Ascending aorta (tissue), 2 donors: ENCODE data around the gene ACAA2. TPM values are rescaled to one million over a fixed set of nuclear protein-coding genes. Genes with fewer than 3 reads are reported as not detected.

Source experiments
- DNase-seq, 2 donors: peaks; one replicate each; pipeline ENCODE4 v3.0.0-alpha.2; 2019; ENCODE audit warnings: low spot score in 2 of 2
- H3K27ac ChIP-seq, 2 donors: fragments of 200-600 bp; sonication (generic); one replicate each; pipeline ENCODE4 v1.5.1; 2016 to 2017; ENCODE audit warnings: mild to moderate bottlenecking in 1 of 2
- H3K27me3 ChIP-seq: fragments of 200-600 bp; sonication (generic); one replicate; pipeline ENCODE4 v1.5.1; 2017
- H3K36me3 ChIP-seq, 2 donors: fragments of 200-600 bp; sonication (generic); one replicate each; pipeline ENCODE4 v1.5.1; 2016
- H3K4me1 ChIP-seq, 2 donors: fragments of 200-600 bp; sonication (generic); one replicate each; pipeline ENCODE4 v1.5.1; 2016 to 2017; ENCODE audit warnings: mild to moderate bottlenecking in 1 of 2
- H3K4me3 ChIP-seq, 2 donors: fragments of 200-600 bp; sonication (generic); one replicate each; pipeline ENCODE4 v1.5.1; 2016 to 2017; ENCODE audit warnings: mild to moderate bottlenecking in 1 of 2
- H3K9me3 ChIP-seq, 2 donors: fragments of 200-600 bp; sonication (generic); one replicate each; pipeline ENCODE4 v1.5.1; 2016
- intact Hi-C: fragments of 100-400 bp; cut with DNase I; formaldehyde crosslinking; loops from one replicate; pipeline ENCODE4 v1.15.1; 2023
- total RNA-seq: library from RNA; depleted of rRNA; stranded (reverse); fragments of >200 nt; gene quantifications from one replicate; pipeline ENCODE4 v1.1.0, GENCODE V29; 2016
- TF ChIP-seq, protein P1 (sequence below), 3 experiments: fragments of 200-600 bp in 2 of 3; fragments of 450-650 bp in 1 of 3; sonication (generic) in 2 of 3; IDR thresholded peaks; one replicate each; pipeline ENCODE4 v1.5.1; 2016 to 2019; ENCODE audit warnings: antibody characterized with exemption in 3 of 3, mild to moderate bottlenecking in 1 of 3, moderate library complexity in 1 of 3

ACAA2 gene
- total RNA-seq, 1 donor from 2014 or later, result 33.4 TPM

DNA sequence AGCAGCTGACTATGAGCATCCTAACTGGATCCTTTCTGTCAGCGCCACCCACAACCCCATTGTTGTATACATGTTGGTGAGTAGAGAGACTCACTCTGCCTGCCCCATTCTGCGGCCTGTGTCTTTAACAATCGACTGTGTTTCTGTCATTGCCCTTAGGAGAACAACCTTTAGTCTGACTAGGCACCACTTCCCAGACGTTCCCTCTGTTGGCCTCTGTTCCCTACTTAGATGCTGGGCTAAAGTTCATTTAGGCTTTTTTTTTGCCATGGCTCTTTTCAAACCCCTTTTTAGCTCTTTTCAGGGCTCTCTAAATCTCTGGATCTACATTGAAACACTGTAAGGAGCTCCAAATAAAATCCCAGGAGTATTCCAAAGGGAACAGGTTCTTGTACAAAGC, 20.5 kb upstream of the ACAA2 start:
- no peak overlapping the region for H3K4me3 ChIP-seq
- TF ChIP-seq, protein P1, sequence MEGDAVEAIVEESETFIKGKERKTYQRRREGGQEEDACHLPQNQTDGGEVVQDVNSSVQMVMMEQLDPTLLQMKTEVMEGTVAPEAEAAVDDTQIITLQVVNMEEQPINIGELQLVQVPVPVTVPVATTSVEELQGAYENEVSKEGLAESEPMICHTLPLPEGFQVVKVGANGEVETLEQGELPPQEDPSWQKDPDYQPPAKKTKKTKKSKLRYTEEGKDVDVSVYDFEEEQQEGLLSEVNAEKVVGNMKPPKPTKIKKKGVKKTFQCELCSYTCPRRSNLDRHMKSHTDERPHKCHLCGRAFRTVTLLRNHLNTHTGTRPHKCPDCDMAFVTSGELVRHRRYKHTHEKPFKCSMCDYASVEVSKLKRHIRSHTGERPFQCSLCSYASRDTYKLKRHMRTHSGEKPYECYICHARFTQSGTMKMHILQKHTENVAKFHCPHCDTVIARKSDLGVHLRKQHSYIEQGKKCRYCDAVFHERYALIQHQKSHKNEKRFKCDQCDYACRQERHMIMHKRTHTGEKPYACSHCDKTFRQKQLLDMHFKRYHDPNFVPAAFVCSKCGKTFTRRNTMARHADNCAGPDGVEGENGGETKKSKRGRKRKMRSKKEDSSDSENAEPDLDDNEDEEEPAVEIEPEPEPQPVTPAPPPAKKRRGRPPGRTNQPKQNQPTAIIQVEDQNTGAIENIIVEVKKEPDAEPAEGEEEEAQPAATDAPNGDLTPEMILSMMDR (IDR thresholded peaks at IDR 0.05), result no peak
- intact Hi-C loops, result no loop called here
- peaks cover 0 to 21% of the 10 kb centered on the region in 2 donors for H3K9me3 ChIP-seq
- H3K36me3 ChIP-seq, result peaks cover 0 to 5% of the 10 kb centered on the region in 2 donors
- H3K4me1 ChIP-seq, result no peaks in the 10 kb centered on the region
- H3K27ac ChIP-seq, result peak overlapping the region in 1 of 2 donors; percentile 27
- no peak for DNase-seq
- H3K27me3 ChIP-seq, result no peaks in the 10 kb centered on the region

DNA sequence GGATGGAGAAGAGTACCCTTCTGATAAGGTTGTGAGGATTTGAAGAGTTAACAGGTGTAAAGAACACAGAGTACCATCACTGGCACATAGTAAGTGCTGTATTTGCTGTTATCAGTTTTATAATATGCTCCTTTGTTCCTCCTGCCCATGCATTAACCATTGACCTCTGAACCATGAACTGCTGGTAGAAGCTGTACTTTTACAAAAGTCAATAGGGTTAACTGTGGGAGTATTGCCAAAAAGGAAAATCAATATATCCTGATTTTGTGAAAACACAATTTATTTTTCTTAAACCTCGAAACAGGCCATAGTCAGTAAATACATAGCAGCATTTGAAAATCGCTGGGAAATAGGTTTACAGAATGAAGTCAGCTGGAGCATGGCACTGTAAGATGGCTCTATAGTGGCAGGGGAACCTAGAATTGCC, 18.9 kb upstream of the ACAA2 start:
- Histone ChIP-seq H3K4me1 (no peaks in the 10 kb centered on the region), H3K36me3 (peaks cover 0 to under 1% of the 10 kb centered on the region in 2 donors), H3K27me3 (no peaks in the 10 kb centered on the region), H3K4me3 (no peak overlapping the region), H3K9me3 (peaks cover 0 to 36% of the 10 kb centered on the region in 2 donors), H3K27ac (no peak overlapping the region)
- DNase-seq, result no peak
- TF ChIP-seq, protein P1 (IDR thresholded peaks at IDR 0.05), result no peak
- intact Hi-C loops, result no loop called here

DNA sequence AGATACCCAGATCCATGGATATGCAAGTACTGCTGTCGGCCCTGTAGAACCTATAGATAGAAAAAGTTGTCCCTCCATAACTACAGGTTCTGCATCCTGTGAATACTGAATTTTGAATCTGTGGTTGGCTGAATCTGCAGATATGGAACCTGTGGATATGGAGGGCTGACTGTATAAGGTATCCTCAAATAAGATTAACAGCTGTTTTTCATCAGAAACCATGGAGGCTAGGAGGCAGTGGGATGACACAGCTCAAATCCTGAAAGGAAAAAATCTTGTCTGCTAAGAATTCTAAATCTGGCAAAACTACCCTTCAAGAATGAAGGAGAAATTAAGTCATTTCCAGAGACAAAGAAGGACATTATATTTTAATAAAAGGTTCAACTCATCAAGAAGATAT, 14.7 kb upstream of the ACAA2 start:
- DNase-seq, result no peak
- H3K4me1 ChIP-seq, result no peaks in the 10 kb centered on the region
- peaks cover 0 to 47% of the 10 kb centered on the region in 2 donors for H3K9me3 ChIP-seq
- H3K27me3 ChIP-seq, result no peaks in the 10 kb centered on the region
- TF ChIP-seq, protein P1 (IDR thresholded peaks at IDR 0.05), result no peak
- intact Hi-C loops, result no loop called here
- H3K4me3 ChIP-seq, result no peak overlapping the region
- no peak overlapping the region for H3K27ac ChIP-seq
- H3K36me3 ChIP-seq, result peaks cover 0 to 5% of the 10 kb centered on the region in 2 donors

DNA sequence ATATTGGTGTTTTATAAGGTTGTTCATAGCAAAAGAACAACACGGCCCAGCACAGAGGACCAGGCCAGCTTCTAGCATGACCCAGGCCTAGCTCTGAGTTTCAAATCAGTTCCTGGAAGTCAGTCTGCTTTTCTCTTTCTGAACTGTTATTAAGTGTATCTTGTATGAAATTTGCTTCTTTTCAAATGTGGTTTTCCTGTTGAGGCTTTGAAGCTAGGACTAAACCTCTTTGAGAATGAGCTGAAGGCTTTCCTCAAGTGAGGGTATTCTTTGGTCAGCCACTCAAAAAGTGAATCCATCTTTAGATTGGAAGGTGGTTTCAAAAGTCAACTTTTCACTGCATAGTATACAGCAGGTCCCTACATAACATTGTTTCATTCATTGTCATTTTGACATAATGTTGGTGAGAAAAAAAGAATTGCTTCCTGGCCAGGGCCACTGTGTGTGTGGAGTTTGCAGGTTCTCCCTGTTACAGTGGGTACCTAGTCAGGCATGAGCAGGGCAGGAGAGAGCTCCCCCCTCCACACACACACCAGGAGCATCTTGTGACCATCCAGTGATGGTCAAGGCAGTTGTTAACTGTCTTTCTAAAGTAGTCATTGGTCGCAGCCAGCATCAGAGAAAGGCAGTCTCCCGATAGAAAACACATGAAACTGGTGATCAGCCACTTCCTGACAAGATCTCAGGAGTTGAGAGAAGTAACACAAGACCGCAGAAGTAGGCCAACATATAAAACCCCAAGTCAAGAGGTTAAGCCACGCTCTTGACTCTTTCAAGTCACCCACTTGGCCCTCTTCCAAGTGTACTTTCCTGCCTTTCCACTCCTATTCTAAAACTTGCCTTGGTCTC, 6.7 kb upstream of the ACAA2 start:
- DNase-seq, result no peak
- no peak overlapping the region for H3K4me3 ChIP-seq
- intact Hi-C loops, result loop anchor here (10.0 kb wide), 3 partner anchors 865 to 1815 kb away; partner anchors contain the start of genes MEX3C and SMAD7
- TF ChIP-seq, protein P1 (IDR thresholded peaks at IDR 0.05), result no peak
- no peak overlapping the region for H3K27ac ChIP-seq
- H3K36me3 ChIP-seq, result no peaks in the 10 kb centered on the region
- H3K4me1 ChIP-seq, result no peaks in the 10 kb centered on the region
- no peaks in the 10 kb centered on the region for H3K27me3 ChIP-seq
- no peaks in the 10 kb centered on the region for H3K9me3 ChIP-seq

- H3K36me3 ChIP-seq, result no peaks in the 10 kb centered on the region
- no peaks in the 10 kb centered on the region for H3K27me3 ChIP-seq
- intact Hi-C loops, result loop anchor here (10.0 kb wide), 3 partner anchors 864 to 1814 kb away; partner anchors contain the start of genes MEX3C and SMAD7
- H3K4me1 ChIP-seq, result no peaks in the 10 kb centered on the region
- no peak overlapping the region for H3K4me3 ChIP-seq
- no peak overlapping the region for H3K27ac ChIP-seq
- H3K9me3 ChIP-seq, result no peaks in the 10 kb centered on the region
- DNase-seq, result no peak
- TF ChIP-seq, protein P1 (IDR thresholded peaks at IDR 0.05), result no peak
Observed at GRCh38 chr18:49819071-49819662, 5.8 kb upstream of the ACAA2 start.
